G401 (cell line): Measurements from ENCODE around the gene LRCH4. TPM values are rescaled to one million over a fixed set of nuclear protein-coding genes. Genes with fewer than 3 reads are reported as not detected.
A peak's percentile ranks its signal among the peaks of the same experiment; 100 is the strongest.

Source experiments
- DNase-seq: peaks from one replicate; pipeline ENCODE4 v3.0.0-alpha.2; 2015; ENCODE audit warnings: low spot score
- in situ Hi-C: cut with HindIII; loops from 2 replicates; pipeline ENCODE4 v1.10.0; 2016; ENCODE audit warnings: low sequenced_read_pairs, mixed read lengths
- total RNA-seq: library from RNA; depleted of rRNA; stranded (reverse); fragments of >200 nt; shearing (Covaris generic); gene quantifications from 2 replicates; pipeline ENCODE4 v1.2.3, GENCODE V29; 2014

Gene LRCH4
- total RNA-seq, 1 experiment from 2014 or later: 6.5 TPM

DNA sequence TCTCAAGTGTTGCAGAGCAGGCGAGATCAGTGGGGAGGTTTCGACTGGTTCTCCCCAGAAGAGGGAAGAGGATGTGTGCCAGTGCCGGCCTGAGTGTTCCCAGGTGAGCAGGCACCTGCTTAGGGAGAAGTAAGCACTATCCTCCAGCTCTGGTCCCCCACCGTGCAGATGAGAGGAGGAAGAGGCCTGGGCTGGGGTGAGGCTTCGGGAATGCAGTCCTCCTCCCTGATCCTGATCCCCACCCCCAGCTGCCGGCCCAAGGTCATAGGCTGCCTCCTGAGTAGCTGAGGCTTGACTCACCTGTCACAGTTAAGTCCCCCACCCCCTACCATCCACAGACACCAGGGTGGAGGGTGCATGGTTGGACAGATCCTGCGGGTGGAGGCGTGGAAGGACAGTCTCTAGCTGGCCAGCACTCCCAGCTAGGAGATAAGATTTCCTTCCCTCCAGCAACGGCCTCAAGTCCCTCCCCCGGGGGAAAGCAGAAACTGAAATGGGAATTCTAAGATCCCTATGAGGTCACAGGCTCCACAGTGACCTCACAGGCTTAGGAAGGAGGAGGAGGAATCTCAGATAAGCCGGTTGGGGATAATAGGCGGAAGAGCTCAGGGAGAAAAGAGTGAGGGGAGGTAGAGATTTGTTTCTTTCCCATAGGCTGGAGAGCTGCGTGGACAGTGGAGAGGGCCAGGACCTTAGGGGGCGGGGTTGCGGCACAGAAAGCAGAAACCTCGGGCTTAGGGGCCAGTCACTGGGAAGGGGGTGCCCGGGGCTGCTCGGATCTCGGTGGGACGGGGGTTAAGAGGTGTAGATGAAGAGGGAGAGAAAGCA lies 1.0 kb downstream of the LRCH4 start:
- peak; percentile 25 for DNase-seq
- in situ Hi-C loops: no loop called here

- DNase-seq: no peak
- in situ Hi-C loops: no loop called here
Observed at GRCh38 chr7:100584054-100584682, 1.8 kb downstream of the LRCH4 start.

GRCh38 chr7:100583132-100584053 lies 2.5 kb downstream of the LRCH4 start:
- in situ Hi-C loops: no loop called here
- no peak for DNase-seq

GRCh38 chr7:100582650-100583049 lies 3.3 kb downstream of the LRCH4 start:
- in situ Hi-C loops: no loop called here
- DNase-seq: no peak

- no peak for DNase-seq
- in situ Hi-C loops: no loop called here
Observed at GRCh38 chr7:100582041-100582579, 3.8 kb downstream of the LRCH4 start.

DNA sequence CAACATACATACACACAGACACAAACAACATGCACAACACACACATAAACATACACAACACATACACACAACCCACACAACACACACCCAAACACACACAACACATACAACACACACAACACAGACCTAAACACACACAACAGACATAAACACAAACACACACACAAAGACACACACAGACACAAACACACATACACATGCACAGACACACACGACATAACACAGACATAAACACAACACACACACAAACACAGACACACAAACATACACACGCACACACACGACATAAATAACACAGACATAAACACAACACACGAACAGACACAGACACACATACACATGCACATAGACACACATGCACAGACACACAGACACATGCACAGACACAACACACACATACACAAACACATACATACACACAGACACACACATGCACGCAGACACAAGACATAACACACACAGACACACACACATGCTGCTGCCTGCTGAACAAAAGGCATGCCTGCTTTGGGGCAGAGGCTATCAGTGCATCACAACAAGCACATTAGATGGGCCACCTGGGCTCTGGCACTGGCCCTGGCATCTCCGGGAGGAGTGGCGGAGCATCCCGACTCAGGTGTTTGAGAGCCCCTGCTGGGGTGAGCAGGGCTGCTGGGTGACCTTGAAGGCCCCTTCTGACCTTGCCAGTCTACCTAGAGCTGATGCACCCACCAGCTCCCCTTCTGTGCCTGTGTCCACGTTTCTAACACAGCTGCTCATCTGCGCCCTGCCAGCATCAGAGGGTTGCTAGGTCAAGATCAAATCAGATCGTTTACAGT lies 5.3 kb downstream of the LRCH4 start:
- in situ Hi-C loops: no loop called here
- DNase-seq: no peak

GRCh38 chr7:100578246-100579183 lies 7.4 kb downstream of the LRCH4 start:
- no peak for DNase-seq
- in situ Hi-C loops: no loop called here

DNA sequence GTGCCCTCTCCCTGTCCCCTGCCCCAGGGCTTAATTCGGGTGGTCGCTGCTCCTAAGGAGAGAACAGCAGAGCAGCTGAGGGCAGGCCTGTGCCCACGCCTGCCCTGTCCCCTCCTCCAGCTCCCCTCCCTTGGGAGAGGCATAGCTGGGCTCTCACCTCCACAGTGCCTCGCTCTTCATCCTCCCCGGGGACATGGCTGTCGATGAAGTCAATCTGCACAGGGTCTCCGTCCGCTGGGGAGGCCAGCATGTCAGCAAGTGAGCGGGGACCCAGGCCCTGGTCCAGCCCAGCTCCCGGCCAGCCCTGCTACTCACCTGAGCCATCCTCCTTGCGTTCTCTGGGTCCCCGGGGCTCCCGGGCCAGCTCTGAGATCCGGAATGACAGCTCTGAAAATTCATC lies 8.4 kb downstream of the LRCH4 start:
- DNase-seq: no peak
- in situ Hi-C loops: no loop called here

DNA sequence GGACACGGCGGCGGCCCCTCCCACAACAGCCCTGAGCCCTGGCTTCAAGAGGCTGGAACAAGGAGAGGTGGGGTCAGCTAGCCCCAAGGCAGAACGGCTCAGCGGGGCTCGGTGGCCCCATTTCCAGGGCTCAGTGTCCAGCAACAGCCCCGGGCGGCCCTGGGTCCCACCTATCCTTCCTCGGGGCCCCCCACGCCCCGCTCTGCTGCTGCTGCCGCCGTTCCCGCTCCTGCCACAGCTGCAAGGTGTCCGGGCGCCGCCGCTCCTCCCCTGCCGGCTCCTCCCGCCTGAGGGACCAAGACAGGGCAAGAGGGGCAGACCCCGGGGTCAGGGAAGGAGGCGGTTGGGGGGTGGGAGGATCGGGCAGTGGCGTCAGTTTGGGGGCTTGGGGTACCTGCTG lies 8.8 kb downstream of the LRCH4 start:
- no peak for DNase-seq
- in situ Hi-C loops: no loop called here

DNA sequence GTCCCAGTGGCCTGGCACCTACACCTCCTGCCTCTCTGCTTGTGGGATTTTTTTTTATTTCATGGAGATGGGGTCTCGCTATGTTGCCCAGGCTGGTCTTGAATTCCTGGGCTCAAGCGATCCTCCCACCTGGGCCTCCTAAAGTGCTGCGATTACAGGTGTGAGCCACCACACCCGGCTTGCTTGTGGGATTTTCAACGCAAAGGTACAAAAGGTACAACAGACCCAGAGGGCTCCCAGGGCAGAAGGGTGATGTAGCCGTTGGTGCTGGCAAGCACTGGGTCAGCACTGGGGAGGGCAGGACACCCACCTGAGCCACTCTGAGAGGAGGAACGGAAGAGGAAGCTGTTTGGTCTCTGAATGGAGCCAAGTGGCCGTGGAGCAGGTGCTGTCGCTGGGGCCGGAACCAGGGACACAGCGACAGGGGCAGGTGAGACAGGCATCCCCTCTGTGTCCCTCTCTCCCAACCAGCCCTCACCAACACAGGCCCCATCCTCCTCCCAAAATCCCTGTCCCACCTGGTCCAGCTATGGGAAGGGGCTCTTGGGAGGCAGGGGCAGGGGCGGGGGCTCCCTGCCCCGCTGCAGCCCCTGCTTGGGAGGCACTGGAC lies 9.4 kb downstream of the LRCH4 start:
- in situ Hi-C loops: no loop called here
- no peak for DNase-seq

GRCh38 chr7:100575746-100576383 lies 10.1 kb downstream of the LRCH4 start:
- in situ Hi-C loops: no loop called here
- no peak for DNase-seq

GRCh38 chr7:100575206-100575631 lies 10.7 kb downstream of the LRCH4 start:
- DNase-seq: no peak
- in situ Hi-C loops: no loop called here

DNA sequence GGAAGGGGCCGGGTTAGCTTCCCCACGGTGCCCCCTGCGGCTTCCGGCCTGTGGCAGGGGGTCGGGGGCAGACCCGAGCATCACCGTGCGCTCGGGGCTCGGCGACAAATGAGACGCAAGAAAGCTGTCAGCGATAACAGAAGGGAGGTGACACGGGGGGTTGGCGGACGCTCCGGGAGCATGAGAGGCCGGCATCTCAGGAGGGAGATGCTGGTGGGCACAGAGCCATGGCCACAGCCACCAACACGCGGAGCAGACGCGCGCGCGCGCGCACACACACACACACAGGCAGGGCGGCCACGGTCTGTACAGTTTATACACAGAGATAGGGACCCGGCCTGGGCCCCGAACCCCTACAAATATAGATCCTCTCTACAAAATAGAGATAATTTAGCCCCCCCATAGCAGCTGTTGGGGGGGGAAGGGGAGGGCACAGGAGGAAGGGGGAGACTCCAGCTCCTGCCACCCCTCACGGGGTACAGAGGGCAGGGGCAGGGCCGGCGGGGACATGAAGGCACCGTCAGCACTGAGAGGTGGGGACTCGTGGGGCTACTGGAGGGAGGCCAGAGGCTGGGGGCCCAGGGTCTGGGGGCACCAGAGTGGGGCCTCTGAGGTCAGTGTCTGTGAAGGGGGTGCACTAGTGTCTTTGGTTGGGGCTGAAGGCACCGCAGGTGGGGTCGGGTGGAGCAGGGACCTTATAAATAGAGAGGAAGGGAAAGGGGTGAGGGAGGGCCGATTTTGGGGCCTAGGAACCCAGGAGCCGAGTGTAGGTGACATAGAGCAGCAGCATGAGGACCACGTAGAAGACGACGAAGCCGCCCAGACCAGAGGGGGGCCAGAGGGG lies 11.3 kb downstream of the LRCH4 start:
- DNase-seq: no peak

GRCh38 chr7:100573691-100574361 lies 12.1 kb downstream of the LRCH4 start, which contains the start of gene SAP25:
Gene SAP25 (minus strand): TSS chr7:100573900. CDS start chr7:100573742, 158 bp downstream.
- in situ Hi-C loops: no loop called here
- DNase-seq: no peak

More for the DNA sequence above, 11.3 kb downstream of the LRCH4 start:
- in situ Hi-C loops: no loop called here

DNA sequence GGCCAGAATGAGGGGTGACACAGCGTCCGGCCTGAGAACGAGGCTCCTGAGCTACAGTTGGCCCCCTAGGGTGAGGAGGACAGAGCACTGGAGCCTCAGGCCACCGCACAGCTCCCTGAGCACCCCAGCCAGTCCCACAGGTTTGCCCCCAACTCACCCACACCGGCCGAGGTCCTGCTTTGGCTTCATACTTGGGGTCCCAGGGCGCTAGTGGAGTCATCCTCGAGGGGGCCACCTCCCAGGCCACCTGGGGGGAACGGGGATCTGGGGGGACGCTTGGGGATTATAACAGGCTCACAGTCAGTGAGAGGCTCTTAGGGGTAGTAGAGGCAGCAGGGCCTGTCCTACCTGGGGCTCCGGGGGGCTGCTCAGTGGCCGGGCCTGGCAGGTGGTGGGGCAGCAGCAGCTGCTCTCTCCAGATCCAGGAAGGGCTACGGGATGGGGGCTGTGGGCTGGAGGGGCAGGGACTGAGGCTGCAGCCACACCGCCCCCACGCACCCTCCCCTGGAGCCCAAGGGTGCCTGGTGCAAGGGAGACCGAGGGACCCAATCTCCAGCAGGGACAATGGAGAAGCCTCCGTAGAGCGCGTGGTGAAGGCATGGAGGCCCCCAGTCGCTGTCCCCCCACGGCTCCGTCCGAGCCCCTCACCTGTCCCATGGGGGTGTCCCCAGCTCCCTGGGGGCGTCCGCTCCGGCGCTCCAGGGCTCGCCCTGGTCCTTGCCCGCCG lies 12.8 kb downstream of the LRCH4 start:
- no peak for DNase-seq
- in situ Hi-C loops: no loop called here
